ENCODE results near the gene HMGB2.
A peak's percentile ranks its signal among the peaks of the same experiment; 100 is the strongest.

Gene HMGB2

DNA sequence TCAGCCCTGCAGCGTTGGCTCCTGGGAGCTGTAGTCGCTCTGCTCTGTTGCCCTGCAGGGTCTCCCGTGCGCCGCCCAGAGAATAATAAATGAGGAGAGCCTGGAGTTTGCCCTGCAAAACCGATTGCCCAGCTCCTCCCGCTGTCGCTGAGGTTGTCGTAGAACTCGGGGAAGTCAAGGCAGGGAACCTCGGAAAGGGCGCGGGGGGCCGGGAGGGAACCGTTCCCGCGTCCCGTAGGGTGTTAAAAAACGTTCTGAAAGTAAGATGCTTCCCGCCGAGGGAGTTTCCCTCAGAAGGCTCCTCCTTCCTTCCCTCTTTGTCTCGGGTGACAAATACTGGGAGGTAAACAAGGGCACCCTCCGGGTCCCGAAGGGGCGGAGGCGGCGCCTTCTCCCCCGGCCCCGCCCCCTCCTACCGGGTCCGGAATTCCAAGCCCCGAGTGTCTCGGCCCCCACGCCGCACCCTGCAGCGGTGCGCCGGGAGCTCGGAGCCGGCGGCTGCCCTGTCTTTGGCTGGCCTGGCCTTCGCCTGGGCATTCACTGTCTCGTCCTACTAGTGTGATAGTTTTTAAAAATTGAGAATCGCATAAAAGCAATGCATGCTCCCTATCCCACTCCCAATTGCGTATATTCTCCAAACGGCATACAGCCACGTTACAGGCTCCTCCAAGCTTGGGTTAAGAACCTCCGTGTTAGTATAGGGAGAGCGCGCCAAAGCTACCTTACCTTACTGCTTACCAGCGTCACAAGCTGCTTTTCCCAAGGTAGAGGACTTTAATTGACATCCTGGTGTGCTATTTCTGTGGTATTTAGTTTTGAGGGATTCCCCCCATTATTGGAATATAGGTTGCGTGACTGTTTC, 964 bp upstream of the HMGB2 start:
- peak; percentile 91 for DNase-seq

DNA sequence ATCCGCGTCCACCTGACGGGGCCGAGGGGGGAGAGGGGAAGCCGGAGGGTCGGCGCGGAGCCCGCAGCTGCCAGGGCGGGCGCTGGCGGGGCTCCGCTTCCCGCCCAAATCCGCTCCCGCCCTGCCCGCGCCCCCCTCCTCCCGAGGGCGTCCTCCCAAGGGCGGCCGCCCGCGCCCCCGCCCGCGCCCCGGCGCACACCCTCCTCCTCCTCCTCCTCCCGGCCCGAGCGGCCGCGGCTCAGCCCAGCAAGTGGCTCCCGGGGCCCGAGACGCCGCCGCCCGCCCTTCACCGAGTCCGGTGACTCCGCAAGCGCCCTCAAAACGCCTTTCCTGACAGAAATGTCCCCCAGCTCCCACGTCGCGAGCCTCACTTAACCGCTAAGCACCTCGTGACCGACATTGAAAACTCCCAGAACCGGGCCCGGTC, 487 bp downstream of the HMGB2 start:
- DNase-seq: peak; percentile 45

DNA sequence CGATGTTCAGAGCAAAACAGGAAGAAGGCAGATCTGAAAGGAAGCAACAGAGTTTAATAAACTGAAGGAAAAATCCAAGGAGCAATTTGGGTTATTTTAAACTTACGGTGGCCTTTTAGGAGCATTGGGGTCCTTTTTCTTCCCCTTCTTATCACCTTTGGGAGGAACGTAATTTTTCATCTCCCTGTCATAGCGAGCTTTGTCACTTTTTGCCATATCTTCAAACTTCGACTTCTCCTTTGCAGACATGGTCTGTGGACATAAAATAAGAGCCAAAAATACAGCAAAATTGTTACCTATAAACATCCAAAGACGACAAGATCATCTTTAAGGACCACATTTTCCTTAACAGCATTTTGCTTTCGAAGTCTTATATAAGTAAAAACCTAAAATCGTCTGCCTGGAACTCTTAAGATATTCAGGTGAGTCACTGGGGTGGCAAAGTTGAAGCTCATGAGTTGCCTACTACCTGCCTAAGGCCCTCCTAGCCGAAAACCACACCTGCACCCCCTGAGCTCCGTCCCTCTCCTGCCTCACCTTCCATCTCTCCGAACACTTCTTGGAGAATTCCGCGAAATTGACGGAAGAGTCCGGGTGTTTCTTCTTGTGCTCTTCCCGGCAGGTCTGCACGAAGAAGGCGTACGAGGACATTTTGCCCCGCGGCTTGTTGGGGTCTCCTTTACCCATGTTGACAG, 1.0 kb downstream of the HMGB2 start:
- no peak for DNase-seq

DNA sequence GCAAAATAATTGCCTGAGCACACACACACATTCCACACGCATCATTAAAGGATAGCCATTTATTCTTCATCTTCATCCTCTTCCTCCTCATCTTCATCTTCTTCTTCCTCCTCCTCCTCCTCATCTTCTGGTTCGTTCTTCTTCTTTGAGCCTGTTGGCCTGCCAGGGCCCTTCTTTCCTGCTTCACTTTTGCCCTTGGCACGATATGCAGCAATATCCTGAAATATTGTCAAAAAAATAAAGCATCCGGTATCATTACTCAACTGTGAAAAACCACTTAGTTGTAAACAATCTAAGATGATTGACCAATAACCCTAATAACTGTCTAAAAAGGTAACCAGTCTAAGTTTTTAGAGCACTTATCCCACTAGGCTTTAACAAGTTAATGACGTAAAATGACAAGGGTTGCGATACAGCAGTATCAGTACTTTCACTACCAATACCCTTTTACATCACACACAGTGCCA, 2.1 kb downstream of the HMGB2 start:
- no peak for DNase-seq

DNA sequence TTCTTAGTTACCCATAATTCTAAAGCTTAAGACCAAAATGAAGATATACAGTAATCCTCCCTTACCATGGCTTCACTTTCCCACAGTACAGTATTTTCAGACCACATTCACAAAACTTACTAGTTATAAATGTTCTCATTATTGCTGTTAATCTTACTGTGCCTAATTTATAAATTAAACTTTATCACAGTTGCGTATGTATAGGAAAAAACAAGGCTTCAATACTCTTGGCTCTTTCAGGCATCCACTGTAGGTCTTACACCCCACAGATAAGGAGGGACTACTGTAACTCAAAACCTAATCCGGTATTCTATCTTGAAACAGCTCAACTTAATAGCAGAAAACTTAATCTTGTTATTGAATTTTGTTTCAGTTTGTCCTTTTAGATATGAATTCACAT, 3.6 kb downstream of the HMGB2 start:
- no peak for DNase-seq

DNA sequence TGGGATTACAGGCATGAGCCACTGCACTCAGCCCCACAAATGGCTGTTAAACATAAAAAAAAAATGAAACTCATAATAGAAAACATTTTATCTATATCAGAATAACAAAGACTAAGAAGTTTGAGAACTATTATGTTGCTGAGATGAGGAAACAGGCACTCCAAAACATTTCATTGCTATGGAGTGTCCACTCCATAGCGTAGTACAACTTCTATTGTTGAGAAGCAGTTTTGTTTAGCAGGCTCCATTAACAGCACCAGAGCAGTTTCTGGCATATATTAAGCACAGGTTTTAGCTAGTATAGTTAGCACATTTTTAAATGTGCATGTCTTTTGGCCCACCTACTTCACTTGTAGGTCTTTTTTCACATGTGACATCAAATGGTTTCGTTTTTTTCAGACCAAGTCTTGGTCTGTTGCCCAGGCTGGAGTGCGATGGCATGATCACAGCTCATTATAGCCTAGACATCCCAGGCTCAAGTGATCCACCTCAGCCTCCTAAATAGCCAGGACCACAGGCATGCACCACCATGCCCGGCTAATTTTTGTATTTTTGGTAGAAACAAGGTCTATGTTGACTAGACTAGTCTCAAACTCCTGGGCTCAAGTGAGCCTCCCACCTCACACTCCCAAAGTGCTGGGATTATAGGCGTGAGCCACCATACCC, 5.8 kb downstream of the HMGB2 start:
- no peak for DNase-seq

DNA sequence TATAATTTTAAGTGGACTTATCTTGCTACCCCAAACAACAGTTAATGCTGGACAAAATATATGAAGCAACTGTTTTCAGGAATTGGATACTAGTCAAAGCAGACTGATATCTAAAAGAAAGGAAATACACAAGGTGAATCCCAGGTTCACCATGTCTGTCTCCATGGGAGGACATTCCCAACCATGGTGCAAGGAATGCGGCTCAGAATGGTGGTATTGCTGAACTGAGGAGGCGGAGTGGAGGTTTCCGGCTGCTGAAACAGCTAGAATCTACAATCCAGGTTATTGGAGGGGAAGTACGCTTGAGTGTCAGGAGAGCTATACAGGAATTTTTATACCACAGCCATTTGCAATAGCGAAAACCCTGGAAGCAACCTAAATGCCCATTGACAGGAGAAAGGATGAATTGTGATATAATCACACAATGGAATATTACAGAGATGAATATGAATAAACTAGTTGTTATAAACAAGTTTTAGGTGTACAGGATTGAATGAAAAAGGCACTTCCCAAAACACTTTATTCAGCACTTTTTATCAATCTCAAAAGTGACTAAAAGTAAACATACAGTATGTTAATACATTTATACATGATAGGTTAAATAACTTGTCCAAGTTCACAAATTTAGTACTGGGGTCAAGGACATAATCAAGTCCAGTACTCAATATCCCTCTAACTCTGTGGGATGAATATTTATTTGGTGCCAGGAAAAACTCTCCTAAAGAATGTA, 9.0 kb downstream of the HMGB2 start:
- DNase-seq: no peak

DNA sequence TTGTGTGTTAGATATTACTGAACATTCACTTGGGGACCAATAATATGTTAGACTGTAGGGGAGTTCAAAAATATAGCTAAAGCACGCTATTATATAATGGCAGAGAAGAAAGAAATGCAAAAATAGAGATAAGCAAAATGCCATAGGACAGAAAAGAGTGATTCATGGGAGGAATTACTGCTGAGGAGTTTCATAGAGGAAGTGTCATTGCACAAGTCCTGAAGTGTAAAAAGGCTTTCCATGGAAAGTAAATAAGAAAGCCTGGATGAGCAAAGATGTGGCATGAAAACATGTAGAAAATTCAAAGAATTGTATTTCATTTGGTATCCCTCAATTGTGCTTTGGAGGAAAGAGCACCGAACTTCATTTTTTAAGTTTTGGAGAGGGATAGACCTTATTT, 14.5 kb downstream of the HMGB2 start:
- peak; percentile 32 for DNase-seq

DNA sequence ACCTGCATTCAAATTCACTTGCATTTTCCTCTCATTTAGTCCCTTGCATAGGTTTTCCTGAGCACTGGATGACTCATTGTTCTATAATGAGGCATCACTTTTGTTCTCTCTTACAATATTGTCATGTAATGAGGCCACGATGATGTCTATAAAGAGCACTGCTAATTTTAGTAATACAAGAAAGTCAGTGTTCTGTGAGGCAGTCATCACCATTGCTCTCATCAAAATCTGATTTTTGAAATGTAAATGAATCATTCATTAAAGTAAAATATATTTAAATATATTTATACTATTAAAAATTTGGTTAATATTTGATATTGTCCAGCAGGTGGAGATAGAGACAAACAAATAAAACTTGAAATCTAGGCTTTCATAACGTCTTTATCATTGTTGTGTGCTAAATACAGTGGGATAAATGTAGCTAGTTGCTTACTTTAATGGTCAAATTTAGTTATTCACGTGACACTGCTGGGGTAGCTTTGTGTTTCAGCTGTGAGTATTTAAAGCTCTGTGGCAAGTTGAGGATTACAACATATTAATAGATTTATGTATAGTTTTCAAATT, 15.4 kb downstream of the HMGB2 start:
- DNase-seq: peak; percentile 55

DNA sequence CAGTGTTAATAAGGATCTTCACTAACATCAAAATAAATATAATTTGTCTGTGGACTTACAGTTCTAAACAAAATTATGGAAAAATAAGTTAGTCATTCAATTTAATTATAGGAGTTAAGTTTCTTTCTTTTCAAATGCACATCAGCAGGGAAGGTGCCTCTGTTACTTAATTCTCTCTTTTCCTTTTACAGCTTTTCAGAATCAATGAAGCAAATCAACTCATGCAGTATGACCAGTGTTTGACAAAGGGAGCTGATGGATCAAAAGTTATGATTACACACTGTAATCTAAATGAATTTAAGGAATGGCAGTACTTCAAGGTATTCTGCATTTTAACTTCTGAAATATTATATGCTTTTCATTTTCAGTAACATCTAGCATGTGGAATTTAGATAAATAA, 15.9 kb downstream of the HMGB2 start:
- DNase-seq: no peak

DNA sequence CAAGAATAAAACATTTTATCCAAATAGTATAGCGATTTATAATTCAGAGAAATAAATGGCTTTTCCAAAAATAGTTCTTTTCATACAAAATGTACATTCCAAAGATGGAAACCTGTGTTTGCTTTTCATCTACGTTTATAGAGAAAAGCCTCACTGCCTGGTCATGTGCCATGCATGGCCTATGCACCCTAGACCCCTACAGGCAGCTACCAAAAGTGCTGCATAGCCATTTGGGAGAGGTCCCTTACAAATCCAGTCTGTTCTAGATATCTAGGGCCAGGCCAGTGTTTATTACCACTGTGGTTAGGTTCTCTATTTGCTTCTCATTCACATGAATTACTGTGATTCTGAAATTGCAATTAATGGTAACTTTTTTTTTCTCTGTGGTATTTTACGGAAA, 17.2 kb downstream of the HMGB2 start:
- DNase-seq: no peak

DNA sequence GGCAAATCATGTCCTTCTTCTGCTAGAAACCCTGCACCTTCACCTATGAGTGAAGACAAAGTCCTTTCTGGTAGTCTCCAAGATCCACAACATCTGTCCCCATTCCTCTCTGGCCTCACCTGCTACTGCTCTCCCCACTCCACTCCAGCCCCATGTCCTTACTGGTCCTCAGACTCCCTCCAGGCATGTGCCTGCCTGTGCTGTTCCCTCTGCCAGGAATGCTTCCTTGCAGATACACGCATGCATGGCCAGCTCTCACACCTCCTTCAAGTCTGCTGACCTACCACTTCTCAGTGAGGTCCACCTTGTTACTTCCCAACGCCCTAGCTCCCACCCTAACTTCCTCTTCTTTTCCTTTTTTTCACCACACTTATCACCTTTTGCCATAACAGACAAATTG, 18.1 kb downstream of the HMGB2 start:
- DNase-seq: no peak

DNA sequence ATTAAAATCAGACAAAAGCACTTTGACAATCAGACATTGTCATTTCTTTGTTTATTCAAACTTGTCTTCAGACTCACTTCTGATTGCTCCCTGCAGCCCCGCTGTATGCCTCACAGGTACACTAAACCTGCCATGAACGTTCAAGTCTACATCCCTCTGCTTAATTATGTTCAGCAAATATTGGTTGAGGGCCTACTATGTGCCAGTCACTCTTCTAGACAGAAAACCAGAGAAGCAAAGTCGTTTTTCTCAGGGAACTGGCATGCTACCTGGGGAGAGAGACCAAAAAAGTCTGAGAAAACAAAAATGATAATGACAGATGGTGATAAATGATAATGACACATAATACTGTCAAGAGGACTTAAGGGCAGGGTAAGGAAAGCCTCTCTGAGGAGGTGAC, 19.4 kb downstream of the HMGB2 start:
- no peak for DNase-seq

DNA sequence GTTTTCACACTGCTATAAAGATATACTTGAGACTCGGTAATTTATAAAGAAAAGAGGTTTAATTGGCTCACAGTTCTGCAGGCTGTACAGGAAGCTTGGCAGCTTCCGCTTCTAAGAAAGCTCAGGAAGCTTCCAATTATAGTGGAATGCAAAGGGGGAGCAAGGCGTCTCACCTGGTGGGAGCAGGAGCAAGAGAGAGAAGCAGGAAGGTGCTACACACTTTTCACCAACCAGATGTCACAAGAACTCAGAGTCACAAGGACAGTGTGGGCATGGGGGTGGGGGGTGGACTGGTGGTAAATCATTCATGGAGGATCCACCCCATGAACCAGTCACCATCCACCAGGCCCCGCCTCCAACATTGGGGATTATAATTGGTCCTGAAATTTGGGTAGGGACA, 22.8 kb downstream of the HMGB2 start:
- DNase-seq: no peak

DNA sequence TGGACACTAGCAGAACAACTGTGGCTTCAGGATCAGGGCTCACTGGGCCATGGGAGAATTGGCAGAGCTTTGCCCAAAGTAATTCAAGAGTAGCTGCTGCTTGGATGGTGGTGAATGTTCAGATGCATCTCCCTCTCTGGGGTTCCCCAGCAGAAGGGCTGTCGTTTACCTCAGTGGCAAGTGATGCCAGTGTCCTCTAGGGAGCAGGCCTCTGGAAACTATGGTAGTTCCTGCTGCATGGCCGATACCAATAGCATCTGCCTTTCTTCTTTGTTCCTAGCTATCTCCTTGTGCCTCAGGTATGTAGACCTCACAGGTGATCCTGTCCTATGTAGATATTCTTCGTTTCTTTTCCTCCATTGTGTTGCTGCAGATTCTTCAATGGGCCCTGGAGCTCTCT, 26.4 kb downstream of the HMGB2 start:
- DNase-seq: no peak

DNA sequence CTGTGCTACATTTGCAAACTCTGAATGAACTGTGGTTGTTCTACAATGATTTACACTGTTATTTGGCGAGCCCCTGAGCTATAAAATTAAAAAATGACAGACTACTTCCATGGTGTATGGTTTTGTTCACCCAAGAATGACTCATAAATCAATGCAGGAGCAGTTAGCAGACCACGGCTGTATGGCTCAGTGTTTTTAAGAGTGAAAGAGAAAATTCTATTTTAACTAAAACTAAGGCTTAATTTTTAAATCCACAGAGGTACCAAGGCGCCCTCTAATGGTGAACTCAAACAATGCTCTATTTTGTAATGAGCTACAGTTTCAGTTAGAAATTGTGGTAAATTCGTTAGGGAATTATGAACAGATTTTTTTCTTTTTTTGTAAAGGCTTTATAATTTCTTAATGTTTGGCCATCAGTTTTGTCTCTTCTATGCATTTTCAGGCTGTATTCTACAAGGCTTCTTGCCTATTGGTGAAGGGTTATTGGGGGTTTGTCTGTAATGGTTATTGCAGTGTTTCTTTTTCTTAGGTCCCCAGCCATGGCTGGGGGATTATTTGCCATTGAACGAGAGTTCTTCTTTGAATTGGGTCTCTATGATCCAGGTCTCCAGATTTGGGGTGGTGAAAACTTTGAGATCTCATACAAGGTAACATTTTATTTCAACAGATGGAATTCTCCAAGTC, 32.5 kb downstream of the HMGB2 start:
- DNase-seq: peak; percentile 37

DNA sequence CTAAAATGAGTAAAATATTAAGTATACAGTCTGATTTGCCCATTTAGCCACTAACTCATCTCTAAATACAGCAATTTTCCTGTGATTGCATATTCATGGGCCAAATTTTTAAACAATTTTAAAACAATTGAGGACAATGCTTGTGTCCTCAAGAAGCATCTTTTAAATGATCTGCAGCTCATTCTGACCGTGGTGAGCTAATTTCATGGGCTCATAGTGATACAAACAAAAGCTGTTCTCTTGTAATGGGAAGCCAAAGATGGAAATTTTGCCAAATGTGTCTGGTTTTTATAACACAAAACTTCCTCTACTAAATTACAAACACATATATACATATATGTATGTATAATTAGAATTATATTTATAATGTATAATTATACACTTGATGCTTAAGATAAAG, 39.7 kb downstream of the HMGB2 start:
- no peak for DNase-seq

DNA sequence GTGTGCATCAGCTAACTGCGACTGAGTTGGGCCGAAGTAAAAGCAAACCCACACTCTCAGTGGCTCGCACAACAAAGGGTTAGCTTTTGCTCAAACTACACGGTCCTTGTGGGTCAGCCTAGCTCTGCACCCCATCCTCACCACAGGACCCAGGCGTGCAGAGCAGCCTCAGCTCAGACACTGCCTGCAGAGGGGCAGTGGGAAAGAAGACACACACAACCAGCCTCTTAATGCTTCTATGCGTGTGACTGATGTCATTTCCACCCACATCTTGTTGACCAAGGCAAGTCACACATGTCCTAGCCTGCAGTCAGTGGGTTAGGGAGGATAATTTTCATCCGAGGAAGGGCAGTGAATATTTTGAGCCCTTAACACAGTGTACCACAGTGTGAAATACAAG, 40.5 kb downstream of the HMGB2 start:
- DNase-seq: no peak

DNA sequence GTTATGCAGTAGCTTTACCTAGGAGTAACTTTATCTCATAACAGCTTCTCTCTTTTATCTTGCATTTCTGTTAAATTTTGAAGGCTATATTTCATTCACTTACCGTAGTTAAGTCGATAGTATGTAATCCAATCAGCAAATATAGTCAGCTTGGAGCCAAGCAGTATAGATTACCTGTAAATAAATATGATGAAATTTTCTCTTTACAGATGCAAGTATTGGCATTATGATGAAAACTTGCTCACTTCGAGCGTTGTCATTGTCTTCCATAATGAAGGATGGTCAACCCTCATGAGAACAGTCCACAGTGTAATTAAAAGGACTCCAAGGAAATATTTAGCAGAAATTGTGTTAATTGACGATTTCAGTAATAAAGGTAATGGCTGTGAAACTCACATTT, 42.3 kb downstream of the HMGB2 start:
- no peak for DNase-seq

DNA sequence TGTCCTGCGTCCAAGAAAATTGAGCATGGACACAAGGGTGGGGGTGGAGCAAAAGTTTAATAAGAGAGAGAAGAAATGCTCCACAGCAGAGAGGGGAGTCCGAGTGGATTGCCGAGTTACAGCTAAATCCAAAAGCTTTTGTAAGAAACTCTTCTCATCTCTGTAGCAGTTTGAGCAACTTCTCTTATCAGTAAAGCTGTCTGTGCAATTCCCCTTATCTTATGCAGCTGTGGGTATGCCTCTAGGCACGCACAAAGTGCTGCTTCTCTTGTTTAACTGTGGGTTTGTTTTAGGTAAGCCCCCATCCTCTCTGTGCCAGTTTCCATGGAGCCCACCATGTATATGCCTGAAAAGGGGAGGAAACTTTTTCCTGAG, 44.8 kb downstream of the HMGB2 start:
- no peak for DNase-seq

DNA sequence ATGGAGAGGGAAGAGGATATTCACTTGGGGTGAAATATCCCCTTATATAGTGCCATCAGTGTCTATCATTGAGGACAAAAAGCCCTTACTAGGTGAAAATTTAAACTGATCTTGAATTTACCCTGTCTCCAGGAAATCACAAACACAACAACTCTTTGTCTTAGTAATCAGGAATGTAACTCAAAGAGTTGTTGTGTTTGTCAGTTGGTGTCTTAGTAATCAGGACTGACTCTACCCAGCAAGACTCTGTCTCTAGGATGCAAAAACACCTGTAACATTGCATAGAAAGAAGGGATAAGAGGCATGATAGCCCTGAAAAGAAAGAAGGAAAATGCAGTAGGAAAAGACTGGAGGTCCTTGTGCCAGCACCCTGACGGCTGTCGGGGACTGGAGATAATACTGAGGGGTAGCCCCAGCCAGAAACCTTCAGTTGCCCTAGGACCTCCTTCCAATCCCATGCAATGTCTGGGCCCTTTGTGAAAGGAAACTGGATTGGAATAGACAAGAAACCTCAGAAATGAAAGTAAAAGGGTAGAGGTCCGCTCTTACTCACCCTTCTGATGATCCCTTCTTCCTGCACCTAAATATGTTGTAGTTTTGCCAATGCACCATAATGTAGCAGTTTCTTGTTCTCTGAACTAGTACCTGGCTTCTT, 45.3 kb downstream of the HMGB2 start:
- DNase-seq: no peak

All from fibroblast of skin of back (primary cell).